ENCODE measurements around the gene LOXL3. TPM values are rescaled to one million over a fixed set of nuclear protein-coding genes. Genes with fewer than 3 reads are reported as not detected.

Gene LOXL3
- total RNA-seq, 2 donors from 2014 or later: 3.2 to 3.9 TPM

DNA sequence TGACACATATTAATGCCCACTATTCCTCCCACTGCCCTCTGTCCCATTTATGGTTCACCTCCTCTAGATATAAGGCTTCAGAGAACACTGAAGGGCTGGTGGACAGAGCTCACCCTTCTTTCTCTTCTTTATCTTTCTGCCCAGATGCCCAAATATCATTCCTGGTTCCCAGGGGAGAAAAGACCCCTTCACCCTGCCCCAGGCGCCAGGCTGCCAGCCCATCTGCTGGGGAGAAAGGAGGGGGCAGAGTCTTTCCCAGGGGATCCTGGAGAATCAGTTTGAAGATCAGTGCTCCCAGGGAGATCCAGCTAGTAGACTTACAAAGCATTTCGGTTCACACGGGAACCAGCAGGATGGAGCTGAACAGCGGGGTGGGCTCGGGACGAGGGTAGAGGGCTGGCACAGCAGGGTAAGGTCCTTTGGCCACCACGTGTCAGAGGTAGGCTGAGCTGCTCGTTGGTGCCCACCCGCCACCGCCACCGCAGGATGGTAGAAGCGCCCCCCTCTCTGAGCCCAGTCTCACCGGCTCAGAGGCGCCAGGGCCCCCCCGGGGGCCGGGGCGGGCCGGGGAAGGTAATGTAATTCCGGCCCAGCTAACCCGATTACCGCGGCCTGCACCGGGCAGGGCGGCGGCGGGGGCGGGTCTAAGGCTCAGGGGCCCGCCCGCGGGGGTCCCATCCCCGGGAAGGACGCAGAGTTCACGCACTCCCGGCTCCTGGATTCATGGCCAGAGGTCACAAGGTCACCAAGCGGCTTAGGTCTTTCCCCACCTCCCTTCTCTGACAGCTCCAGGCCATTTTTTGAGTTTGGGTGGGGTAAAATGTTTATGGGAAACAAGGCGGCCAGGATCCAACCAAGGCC is 40.8 kb downstream of the LOXL3 start:
- H3K4me3 ChIP-seq: no peak overlapping the region
- H3K36me3 ChIP-seq: no peaks in the 10 kb centered on the region
- peaks cover 38 to 61% of the 10 kb centered on the region in 2 donors for H3K27me3 ChIP-seq
- no peaks in the 10 kb centered on the region for H3K9me3 ChIP-seq
- TF ChIP-seq, protein P1, sequence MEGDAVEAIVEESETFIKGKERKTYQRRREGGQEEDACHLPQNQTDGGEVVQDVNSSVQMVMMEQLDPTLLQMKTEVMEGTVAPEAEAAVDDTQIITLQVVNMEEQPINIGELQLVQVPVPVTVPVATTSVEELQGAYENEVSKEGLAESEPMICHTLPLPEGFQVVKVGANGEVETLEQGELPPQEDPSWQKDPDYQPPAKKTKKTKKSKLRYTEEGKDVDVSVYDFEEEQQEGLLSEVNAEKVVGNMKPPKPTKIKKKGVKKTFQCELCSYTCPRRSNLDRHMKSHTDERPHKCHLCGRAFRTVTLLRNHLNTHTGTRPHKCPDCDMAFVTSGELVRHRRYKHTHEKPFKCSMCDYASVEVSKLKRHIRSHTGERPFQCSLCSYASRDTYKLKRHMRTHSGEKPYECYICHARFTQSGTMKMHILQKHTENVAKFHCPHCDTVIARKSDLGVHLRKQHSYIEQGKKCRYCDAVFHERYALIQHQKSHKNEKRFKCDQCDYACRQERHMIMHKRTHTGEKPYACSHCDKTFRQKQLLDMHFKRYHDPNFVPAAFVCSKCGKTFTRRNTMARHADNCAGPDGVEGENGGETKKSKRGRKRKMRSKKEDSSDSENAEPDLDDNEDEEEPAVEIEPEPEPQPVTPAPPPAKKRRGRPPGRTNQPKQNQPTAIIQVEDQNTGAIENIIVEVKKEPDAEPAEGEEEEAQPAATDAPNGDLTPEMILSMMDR (IDR thresholded peaks at IDR 0.05): no peak
- H3K4me1 ChIP-seq: peaks cover 0 to 37% of the 10 kb centered on the region in 2 donors
- H3K27ac ChIP-seq: no peak overlapping the region
- no peak for DNase-seq (ENCODE audit: low spot score)

DNA sequence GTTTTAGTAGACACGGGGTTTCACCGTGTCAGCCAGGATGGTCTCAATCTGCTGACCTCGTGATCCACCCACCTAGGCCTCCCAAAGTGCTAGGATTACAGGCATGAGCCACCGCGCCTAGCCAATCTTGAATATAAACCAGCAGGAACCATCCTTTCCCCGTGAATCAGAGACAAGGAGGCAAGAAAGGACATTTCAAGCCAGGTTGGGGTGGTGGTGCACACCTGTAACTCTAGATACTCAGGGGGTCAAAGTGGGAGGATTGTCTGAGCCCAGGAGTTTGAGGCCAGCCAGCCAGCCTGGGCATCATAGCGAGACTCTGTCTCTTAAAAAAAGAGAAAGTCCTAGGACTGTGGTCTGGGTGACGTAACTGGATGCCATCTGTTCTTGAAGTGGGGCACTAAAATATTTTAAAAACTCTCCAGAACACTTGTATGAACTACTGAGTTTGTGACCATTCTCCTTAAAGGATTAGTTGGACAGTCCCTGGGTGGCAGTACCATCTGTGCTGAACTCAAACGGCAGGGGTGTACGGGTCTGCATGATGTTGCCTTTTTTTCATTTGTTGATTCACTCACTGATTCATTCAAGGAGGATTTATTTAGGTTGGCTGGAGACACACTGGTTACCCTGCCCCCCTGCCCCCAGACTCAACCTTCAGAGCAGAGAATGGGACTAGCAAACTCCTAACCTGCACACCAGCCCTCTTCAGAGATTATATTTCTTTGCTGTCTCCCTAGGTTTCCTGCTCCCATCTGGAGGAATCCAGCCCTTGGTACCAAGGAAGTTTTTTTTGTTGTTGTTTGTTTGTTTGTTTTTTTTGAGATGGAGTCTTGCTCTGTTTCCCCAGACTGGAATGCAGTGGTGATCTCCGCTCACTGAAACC is 42.4 kb downstream of the LOXL3 start:
- no peaks in the 10 kb centered on the region for H3K9me3 ChIP-seq
- H3K36me3 ChIP-seq: no peaks in the 10 kb centered on the region
- peaks cover 30 to 45% of the 10 kb centered on the region in 2 donors for H3K27me3 ChIP-seq
- H3K4me1 ChIP-seq: peaks cover 0 to 45% of the 10 kb centered on the region in 2 donors
- no peak for DNase-seq (ENCODE audit: low spot score)
- no peak overlapping the region for H3K27ac ChIP-seq
- H3K4me3 ChIP-seq: no peak overlapping the region
- TF ChIP-seq, protein P1 (IDR thresholded peaks at IDR 0.05): no peak

DNA sequence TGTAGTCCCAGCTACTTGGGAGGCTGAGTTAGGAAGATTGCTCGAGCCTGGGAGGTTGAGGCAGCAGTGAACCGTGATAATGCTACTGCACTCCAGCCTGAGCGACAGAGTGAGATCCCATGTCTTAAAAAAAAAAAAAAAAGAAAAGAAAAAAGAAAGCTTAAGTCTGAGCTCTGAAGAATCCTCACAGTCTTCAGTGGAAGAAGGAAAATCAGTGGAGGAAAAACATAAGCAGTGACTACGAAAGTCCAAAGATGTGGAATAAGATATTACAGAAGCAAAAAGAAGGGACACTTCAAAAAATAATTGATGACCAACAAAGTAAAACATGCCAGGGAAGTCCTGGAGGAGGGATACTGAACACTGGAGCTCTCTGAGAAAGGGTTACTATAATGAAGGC is 43.5 kb downstream of the LOXL3 start:
- peaks cover 26 to 34% of the 10 kb centered on the region in 2 donors for H3K27me3 ChIP-seq
- H3K4me3 ChIP-seq: no peak overlapping the region
- no peak for DNase-seq (ENCODE audit: low spot score)
- TF ChIP-seq, protein P1 (IDR thresholded peaks at IDR 0.05): no peak
- H3K4me1 ChIP-seq: peaks cover 0 to 45% of the 10 kb centered on the region in 2 donors
- no peak overlapping the region for H3K27ac ChIP-seq
- peaks cover 7% of the 10 kb centered on the region for H3K36me3 ChIP-seq
- no peaks in the 10 kb centered on the region for H3K9me3 ChIP-seq

DNA sequence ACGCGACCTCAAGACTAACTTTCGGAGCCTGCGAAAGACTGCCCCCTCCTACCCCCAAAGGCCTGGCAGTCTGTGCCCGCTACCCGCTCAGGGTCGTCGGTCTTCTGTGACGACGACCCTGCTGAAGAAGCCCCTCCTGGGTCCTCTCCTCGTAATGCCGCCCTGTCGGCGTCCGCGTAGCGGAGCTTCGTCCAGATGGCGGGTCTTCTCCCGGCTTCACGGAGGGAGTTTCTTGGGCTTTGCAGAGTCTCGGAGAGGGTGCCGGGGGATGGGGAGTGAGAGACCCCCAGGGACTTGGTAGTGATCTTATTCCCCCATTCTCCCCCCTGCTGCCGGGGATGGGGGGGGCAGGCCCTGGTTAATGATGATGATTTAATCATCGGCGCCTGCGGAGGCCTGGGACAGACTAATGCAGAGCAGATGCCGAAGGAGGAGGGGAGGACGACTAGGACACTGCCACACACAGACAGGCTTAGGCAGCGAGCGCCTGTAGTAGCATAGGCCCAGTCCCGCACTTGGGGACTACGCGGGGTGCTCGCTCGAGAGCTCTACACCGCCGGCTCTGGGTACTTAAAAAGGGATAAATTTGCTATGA is 45.7 kb downstream of the LOXL3 start:
- Histone ChIP-seq H3K9me3 (no peaks in the 10 kb centered on the region), H3K4me3 (peak overlapping the region; percentile 78 to 92), H3K27ac (peak overlapping the region; percentile 97 to 99), H3K4me1 (peaks cover 0 to 49% of the 10 kb centered on the region in 2 donors), H3K36me3 (peaks cover 14% of the 10 kb centered on the region), H3K27me3 (peaks cover 8 to 12% of the 10 kb centered on the region in 2 donors)
- TF ChIP-seq, protein P1 (IDR thresholded peaks at IDR 0.05): no peak
- DNase-seq (ENCODE audit: low spot score): no peak

DNA sequence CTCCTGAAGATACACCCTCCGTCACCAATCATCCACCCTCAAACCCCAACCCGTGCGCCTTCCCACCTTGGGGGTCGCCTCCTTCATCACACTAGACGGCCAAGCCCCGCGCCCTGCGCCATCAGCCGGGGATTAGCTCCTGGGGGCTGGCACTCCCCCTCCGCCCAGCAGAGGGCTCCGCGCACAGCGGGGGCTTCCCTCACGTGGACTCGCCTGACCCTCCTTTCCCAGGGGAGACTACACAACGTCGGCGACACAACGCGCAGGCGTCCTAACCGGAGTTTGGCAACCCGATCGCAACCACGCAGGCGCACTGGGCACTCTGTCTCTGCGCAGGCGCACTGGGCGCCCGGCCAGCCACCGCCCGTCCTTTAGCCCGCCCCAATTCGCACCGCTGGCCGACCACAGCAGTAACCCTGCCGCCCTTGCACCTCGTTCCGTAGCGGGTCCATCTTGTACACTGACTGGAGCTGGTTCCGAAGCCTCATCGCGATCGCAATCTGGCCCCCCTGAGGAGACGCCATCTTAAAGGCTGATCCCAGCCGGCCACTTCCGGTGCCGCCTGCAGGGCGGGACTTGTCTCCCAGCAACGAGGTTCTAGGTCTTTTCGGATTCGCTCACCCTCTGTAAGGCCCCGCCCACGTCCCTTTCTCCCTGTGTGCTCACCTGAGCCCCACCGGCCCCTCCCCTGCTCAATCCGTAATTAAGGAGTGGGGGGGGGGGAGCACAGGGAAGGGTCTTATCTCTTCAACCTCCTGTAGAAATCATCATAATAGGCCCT is 46.4 kb downstream of the LOXL3 start, which contains the start of gene PCGF1:
PCGF1 (minus strand) TSS at position 551 of the 781 bp plus-strand sequence; CDS start at position 524, 27 bp downstream.
- Histone ChIP-seq H3K36me3 (peaks cover 14% of the 10 kb centered on the region), H3K4me3 (peak within 1 kb of the TSS; percentile 78 to 92), H3K27ac (peak within 1 kb of the TSS; percentile 97 to 99), H3K9me3 (no peaks in the 10 kb centered on the region), H3K27me3 (peaks cover 3 to 6% of the 10 kb centered on the region in 2 donors), H3K4me1 (peaks cover 0 to 56% of the 10 kb centered on the region in 2 donors)
- TF ChIP-seq, protein P1 (IDR thresholded peaks at IDR 0.05): peak in 1 of 2 donors; percentile 47
- peak; percentile 98 for DNase-seq (ENCODE audit: low spot score)
